IMR-90 (cell line): Measurements from ENCODE around the gene ABHD5.

Experiments
- CTCF ChIP-seq: conservative IDR thresholded peaks from 2 replicates; pipeline ENCODE4 v1.5.1; 2012; ENCODE audit warnings: mild to moderate bottlenecking, low read depth, low read length, improper control_type of control experiment
- ELK1 ChIP-seq: fragments of 150-350 bp; IDR thresholded peaks from 2 replicates; pipeline ENCODE4 v1.6.1; 2016; ENCODE audit warnings: low read depth, mild to moderate bottlenecking, low read length, moderate library complexity, borderline replicate concordance
- POLR2A ChIP-seq: IDR thresholded peaks from 2 replicates; pipeline ENCODE4 v1.6.1; 2012; ENCODE audit warnings: mild to moderate bottlenecking, low read depth, low read length
- RCOR1 ChIP-seq: IDR thresholded peaks from 2 replicates; pipeline ENCODE4 v1.6.1; 2012; ENCODE audit warnings: mild to moderate bottlenecking, low read length, improper control_type of control experiment; ENCODE audit not compliant: insufficient replicate concordance
- SMC3 ChIP-seq: fragments of 150-350 bp; IDR thresholded peaks from 2 replicates; pipeline ENCODE4 v1.6.1; 2016; ENCODE audit warnings: low read depth, mild to moderate bottlenecking, antibody characterized with exemption, low read length, moderate library complexity

DNA sequence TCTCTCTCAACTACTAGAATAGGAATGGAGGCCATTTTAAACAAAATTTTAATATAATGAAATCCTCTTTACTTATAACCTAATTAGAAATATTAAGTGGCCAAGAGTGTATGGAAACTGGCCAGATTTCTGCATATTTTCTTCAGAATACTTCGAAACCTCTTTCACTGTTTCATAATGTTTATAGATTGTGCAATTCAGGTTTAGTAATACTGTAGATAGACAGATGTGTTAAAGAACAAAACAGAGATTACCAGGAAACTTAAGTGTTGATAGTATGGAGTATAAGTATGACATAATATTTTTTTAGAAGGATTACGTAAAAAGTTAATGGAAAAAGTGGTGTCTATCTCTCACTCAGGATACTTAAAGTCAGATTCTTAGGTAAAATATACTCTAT, 4.7 kb downstream of the ABHD5 start:
- TF ChIP-seq ELK1: no peak
- no peak for TF ChIP-seq CTCF
- no peak for TF ChIP-seq SMC3
- TF ChIP-seq POLR2A: no peak
- TF ChIP-seq RCOR1: no peak
